ENCODE measurements around the gene OR2H2. TPM values are rescaled to one million over a fixed set of nuclear protein-coding genes. Genes with fewer than 3 reads are reported as not detected.

Gene OR2H2
- total and polyA plus RNA-seq, 2 of the 13 experiments (the other 11 are each of a cell fraction or from before 2014, with no cell fraction given), result not detected

DNA sequence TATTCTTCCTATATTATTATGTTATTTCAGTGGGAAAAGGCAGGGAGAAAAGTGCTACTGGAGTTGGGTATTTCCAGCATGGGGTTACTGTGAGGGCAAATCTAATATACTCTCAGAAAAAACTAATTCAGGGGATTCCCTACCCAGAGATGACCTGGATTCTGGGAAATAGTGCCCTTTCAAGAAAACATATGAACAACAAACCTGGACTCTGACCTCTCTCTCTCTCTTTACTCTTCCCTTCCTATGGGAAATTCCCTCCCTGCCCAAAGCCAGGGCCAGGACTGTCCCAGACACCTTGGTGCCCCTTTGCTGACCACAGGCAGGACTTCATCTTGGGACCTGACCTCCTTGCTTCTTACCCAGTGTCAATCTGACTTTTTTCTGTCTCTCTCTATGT lies 23.8 kb upstream of the OR2H2 start (continued):
- TF ChIP-seq, protein P1, sequence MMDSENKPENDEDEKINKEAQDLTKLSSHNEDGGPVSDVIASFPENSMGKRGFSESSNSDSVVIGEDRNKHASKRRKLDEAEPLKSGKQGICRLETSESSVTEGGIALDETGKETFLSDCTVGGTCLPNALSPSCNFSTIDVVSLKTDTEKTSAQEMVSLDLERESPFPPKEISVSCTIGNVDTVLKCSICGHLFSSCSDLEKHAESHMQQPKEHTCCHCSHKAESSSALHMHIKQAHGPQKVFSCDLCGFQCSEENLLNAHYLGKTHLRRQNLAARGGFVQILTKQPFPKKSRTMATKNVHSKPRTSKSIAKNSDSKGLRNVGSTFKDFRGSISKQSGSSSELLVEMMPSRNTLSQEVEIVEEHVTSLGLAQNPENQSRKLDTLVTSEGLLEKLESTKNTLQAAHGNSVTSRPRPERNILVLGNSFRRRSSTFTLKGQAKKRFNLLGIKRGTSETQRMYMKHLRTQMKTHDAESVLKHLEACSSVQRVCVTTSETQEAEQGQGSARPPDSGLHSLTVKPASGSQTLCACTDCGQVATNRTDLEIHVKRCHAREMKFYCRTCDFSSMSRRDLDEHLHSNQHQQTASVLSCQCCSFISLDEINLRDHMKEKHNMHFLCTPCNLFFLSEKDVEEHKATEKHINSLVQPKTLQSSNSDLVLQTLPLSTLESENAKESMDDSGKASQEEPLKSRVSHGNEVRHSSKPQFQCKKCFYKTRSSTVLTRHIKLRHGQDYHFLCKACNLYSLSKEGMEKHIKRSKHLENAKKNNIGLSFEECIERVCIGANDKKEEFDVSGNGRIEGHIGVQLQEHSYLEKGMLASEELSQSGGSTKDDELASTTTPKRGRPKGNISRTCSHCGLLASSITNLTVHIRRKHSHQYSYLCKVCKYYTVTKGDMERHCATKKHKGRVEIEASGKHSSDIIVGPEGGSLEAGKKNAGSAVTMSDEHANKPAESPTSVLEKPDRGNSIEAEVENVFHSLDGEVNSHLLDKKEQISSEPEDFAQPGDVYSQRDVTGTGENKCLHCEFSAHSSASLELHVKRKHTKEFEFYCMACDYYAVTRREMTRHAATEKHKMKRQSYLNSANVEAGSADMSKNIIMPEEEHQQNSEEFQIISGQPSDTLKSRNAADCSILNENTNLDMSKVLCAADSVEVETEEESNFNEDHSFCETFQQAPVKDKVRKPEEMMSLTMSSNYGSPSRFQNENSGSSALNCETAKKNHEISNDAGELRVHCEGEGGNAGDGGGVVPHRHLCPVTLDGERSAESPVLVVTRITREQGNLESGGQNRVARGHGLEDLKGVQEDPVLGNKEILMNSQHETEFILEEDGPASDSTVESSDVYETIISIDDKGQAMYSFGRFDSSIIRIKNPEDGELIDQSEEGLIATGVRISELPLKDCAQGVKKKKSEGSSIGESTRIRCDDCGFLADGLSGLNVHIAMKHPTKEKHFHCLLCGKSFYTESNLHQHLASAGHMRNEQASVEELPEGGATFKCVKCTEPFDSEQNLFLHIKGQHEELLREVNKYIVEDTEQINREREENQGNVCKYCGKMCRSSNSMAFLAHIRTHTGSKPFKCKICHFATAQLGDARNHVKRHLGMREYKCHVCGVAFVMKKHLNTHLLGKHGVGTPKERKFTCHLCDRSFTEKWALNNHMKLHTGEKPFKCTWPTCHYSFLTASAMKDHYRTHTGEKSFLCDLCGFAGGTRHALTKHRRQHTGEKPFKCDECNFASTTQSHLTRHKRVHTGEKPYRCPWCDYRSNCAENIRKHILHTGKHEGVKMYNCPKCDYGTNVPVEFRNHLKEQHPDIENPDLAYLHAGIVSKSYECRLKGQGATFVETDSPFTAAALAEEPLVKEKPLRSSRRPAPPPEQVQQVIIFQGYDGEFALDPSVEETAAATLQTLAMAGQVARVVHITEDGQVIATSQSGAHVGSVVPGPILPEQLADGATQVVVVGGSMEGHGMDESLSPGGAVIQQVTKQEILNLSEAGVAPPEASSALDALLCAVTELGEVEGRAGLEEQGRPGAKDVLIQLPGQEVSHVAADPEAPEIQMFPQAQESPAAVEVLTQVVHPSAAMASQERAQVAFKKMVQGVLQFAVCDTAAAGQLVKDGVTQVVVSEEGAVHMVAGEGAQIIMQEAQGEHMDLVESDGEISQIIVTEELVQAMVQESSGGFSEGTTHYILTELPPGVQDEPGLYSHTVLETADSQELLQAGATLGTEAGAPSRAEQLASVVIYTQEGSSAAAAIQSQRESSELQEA (CRISPR knock-in tag; IDR thresholded peaks at IDR 0.05; ENCODE audit: not compliant biosample characterization), result no peak
- no peak for TF ChIP-seq ZNF432 (CRISPR knock-in tag; IDR thresholded peaks at IDR 0.05; ENCODE audit: borderline replicate concordance)
- TF ChIP-seq HIVEP1 (CRISPR knock-in tag; IDR thresholded peaks at IDR 0.05), result peak; percentile 55; the same call in 1 of the 2 replicates
- no peak for TF ChIP-seq THYN1 (CRISPR knock-in tag; IDR thresholded peaks at IDR 0.05; ENCODE audit: borderline replicate concordance, low read depth)
- no peak for TF ChIP-seq MEIS2 (CRISPR knock-in tag; IDR thresholded peaks at IDR 0.05)
- TF ChIP-seq ZMYM2 (CRISPR knock-in tag; IDR thresholded peaks at IDR 0.05), result no peak
- no peak for TF ChIP-seq MIXL1 (CRISPR knock-in tag; IDR thresholded peaks at IDR 0.05)
- TF ChIP-seq ZNF17 (CRISPR knock-in tag; IDR thresholded peaks at IDR 0.05), result no peak
- TF ChIP-seq, protein P2, sequence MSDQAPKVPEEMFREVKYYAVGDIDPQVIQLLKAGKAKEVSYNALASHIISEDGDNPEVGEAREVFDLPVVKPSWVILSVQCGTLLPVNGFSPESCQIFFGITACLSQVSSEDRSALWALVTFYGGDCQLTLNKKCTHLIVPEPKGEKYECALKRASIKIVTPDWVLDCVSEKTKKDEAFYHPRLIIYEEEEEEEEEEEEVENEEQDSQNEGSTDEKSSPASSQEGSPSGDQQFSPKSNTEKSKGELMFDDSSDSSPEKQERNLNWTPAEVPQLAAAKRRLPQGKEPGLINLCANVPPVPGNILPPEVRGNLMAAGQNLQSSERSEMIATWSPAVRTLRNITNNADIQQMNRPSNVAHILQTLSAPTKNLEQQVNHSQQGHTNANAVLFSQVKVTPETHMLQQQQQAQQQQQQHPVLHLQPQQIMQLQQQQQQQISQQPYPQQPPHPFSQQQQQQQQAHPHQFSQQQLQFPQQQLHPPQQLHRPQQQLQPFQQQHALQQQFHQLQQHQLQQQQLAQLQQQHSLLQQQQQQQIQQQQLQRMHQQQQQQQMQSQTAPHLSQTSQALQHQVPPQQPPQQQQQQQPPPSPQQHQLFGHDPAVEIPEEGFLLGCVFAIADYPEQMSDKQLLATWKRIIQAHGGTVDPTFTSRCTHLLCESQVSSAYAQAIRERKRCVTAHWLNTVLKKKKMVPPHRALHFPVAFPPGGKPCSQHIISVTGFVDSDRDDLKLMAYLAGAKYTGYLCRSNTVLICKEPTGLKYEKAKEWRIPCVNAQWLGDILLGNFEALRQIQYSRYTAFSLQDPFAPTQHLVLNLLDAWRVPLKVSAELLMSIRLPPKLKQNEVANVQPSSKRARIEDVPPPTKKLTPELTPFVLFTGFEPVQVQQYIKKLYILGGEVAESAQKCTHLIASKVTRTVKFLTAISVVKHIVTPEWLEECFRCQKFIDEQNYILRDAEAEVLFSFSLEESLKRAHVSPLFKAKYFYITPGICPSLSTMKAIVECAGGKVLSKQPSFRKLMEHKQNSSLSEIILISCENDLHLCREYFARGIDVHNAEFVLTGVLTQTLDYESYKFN (CRISPR knock-in tag; conservative IDR thresholded peaks at IDR 0.05), result 0 out of 2 replicates have a peak, but pooled peaks have one; percentile 26
- TF ChIP-seq HINFP (CRISPR knock-in tag; IDR thresholded peaks at IDR 0.05; ENCODE audit: low read depth), result no peak
- no peak for TF ChIP-seq PAF1 (CRISPR knock-in tag; IDR thresholded peaks at IDR 0.05)
- TF ChIP-seq NFE2L1 (CRISPR knock-in tag; IDR thresholded peaks at IDR 0.05; ENCODE audit: borderline replicate concordance), result no peak
- TF ChIP-seq ZFP41 (CRISPR knock-in tag; IDR thresholded peaks at IDR 0.05; ENCODE audit: borderline replicate concordance), result no peak
- TF ChIP-seq TRAFD1 (CRISPR knock-in tag; IDR thresholded peaks at IDR 0.05; ENCODE audit: borderline replicate concordance), result no peak
- no peak for TF ChIP-seq ZNF766 (CRISPR knock-in tag; IDR thresholded peaks at IDR 0.05; ENCODE audit: borderline replicate concordance)

All from HepG2 (cell line).